Prostate gland (tissue), 2 donors: ENCODE data around the gene TBX15.

ENCODE experiments used
- POLR2A ChIP-seq: fragments of 450-650 bp; IDR thresholded peaks from one replicate; pipeline ENCODE4 v1.6.1; 2016; ENCODE audit warnings: antibody characterized with exemption, mild to moderate bottlenecking
- TF ChIP-seq, protein P1 (sequence below), 4 experiments: fragments of 200-600 bp in 2 of 4; fragments of 450-650 bp in 2 of 4; sonication (generic) in 2 of 4; IDR thresholded peaks; 1 replicate in 3 of 4; 2 replicates in 1 of 4; pipeline ENCODE4 v1.5.1; 2016 to 2019; ENCODE audit warnings: antibody characterized with exemption in 4 of 4, mild to moderate bottlenecking in 2 of 4, moderate library complexity in 2 of 4

DNA sequence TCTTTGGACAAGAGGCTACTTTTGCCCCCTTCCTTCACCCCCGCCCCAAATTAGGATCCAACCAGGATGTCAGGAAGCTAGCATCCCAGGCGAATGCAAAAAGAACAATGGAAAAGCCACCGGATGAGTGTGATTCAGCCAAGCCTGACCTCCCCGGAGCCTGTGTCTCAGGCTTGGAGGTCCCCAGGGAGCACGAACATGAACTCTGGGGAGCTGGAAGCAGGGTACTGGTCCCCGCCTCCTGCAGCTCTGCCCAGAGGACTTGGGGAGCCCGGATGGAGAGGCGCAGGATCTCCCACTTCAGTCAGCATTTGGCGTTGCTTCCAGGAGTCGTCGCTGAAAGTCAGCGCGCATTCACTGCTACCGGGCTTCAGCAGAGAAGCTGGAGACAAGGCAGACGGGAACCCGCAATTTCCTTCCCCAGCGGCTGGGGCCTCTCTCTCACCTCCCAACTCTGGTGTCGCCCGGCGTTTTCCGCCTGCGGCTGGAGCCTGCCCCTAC is 1.8 kb upstream of the TBX15 start:
- TF ChIP-seq, protein P1, sequence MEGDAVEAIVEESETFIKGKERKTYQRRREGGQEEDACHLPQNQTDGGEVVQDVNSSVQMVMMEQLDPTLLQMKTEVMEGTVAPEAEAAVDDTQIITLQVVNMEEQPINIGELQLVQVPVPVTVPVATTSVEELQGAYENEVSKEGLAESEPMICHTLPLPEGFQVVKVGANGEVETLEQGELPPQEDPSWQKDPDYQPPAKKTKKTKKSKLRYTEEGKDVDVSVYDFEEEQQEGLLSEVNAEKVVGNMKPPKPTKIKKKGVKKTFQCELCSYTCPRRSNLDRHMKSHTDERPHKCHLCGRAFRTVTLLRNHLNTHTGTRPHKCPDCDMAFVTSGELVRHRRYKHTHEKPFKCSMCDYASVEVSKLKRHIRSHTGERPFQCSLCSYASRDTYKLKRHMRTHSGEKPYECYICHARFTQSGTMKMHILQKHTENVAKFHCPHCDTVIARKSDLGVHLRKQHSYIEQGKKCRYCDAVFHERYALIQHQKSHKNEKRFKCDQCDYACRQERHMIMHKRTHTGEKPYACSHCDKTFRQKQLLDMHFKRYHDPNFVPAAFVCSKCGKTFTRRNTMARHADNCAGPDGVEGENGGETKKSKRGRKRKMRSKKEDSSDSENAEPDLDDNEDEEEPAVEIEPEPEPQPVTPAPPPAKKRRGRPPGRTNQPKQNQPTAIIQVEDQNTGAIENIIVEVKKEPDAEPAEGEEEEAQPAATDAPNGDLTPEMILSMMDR (IDR thresholded peaks at IDR 0.05), result no peak
- TF ChIP-seq POLR2A, result no peak
